BE2C (cell line): ENCODE measurements around the gene SPATA46. TPM values are rescaled to one million over a fixed set of nuclear protein-coding genes. Genes with fewer than 3 reads are reported as not detected.
"Not testable (repeated sequence)": the region's sequence is repeated elsewhere in the genome, so short reads cannot be mapped to it uniquely, and the experiment has no call there.

Experiments
- DNase-seq: peaks from one replicate; pipeline ENCODE4 v3.0.0-alpha.2; 2020
- H3K27me3 ChIP-seq: fragments of 250-450 bp; sonication (Bioruptor Pico); 2 replicates; pipeline ENCODE4 v1.5.1; 2020; ENCODE audit warnings: mild to moderate bottlenecking
- H3K36me3 ChIP-seq: fragments of 250-450 bp; sonication (Bioruptor Pico); 2 replicates; pipeline ENCODE4 v1.5.1; 2020; ENCODE audit warnings: mild to moderate bottlenecking
- H3K4me1 ChIP-seq: fragments of 250-450 bp; sonication (Bioruptor Pico); 2 replicates; pipeline ENCODE4 v1.5.1; 2020
- H3K4me3 ChIP-seq: 2 replicates; pipeline ENCODE4 v1.5.1; 2011; ENCODE audit warnings: low read depth, low read length
- H3K9me3 ChIP-seq: fragments of 250-450 bp; sonication (Bioruptor Pico); 2 replicates; pipeline ENCODE4 v1.5.1; 2020
- polyA plus RNA-seq: library from polyadenylated mRNA; unstranded; fragments of >200 nt; gene quantifications from one replicate; pipeline ENCODE4 v1.2.1, GENCODE V29; 2012; ENCODE audit warnings: low read depth, missing spikeins; ENCODE audit not compliant: insufficient read length, insufficient read depth
- TF ChIP-seq, protein P1 (sequence below): IDR thresholded peaks from 2 replicates; pipeline ENCODE4 v1.5.1; 2012; ENCODE audit warnings: mild to moderate bottlenecking, low read depth, low read length

The SPATA46 gene, protein sequence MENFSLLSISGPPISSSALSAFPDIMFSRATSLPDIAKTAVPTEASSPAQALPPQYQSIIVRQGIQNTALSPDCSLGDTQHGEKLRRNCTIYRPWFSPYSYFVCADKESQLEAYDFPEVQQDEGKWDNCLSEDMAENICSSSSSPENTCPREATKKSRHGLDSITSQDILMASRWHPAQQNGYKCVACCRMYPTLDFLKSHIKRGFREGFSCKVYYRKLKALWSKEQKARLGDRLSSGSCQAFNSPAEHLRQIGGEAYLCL
- polyA plus RNA-seq, result 1.6 TPM

DNA sequence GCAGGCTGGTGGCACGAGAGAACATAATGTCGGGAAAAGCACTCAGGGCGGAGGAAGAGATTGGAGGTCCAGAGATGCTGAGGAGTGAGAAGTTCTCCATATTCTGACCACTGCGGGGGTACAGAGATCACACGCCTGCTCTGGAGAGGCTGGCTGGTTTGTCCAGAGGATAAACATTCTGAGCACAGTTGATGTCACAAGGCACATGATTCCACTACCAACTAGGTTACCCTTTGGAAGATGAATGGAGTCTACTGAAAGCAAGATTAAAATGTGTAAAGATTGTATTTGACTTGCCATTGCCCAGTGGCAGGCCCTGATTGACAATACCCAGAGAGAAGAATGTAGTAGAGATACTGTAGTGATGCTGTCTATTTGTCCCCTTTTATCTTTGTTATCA, at the start of gene SPATA46:
SPATA46 (minus strand) TSS at position 164 of the 400 bp plus-strand sequence; CDS start at position 100, 64 bp downstream.
- Histone ChIP-seq H3K36me3 (no peaks in the 10 kb centered on the region), H3K27me3 (no peaks in the 10 kb centered on the region), H3K4me3 (no peak within 1 kb of the TSS), H3K4me1 (peaks cover 9% of the 10 kb centered on the region), H3K9me3 (no peaks in the 10 kb centered on the region; the same call in 1 of the 2 replicates)
- no peak for DNase-seq
- TF ChIP-seq, protein P1, sequence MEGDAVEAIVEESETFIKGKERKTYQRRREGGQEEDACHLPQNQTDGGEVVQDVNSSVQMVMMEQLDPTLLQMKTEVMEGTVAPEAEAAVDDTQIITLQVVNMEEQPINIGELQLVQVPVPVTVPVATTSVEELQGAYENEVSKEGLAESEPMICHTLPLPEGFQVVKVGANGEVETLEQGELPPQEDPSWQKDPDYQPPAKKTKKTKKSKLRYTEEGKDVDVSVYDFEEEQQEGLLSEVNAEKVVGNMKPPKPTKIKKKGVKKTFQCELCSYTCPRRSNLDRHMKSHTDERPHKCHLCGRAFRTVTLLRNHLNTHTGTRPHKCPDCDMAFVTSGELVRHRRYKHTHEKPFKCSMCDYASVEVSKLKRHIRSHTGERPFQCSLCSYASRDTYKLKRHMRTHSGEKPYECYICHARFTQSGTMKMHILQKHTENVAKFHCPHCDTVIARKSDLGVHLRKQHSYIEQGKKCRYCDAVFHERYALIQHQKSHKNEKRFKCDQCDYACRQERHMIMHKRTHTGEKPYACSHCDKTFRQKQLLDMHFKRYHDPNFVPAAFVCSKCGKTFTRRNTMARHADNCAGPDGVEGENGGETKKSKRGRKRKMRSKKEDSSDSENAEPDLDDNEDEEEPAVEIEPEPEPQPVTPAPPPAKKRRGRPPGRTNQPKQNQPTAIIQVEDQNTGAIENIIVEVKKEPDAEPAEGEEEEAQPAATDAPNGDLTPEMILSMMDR, result no peak

DNA sequence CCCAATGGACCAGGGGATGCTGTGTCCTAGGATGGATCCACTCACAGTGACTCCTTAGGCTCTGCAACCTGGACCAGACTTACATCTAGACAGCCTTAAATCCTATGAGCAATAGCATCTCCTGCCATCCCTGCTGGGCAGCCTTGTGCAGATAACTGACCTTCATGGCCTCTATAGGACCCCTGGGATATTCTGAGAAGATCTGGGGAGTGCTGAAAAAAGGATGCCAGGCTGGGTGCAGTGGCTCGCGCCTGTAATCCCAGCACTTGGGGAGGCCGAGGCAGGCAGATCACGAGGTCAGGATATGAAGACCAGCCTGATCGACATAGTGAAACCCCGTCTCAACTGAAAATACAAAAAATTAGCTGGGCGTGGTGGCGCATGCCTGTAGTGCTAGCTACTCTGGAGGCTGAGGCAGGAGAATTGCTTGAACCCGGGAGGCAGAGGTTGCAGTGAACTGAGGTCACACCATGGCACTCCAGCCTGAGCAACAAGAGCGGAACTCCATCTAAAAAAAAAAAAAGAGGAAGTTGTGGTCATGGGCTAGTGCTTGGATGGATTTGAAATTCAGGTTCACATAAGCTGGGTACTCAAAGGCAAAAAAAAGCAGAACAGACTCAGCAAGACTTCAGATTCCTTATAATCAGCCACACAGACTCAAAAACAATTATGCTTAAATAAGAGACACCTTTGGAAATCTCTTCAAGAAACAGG, 46.2 kb upstream of the SPATA46 start:
- no peaks in the 10 kb centered on the region for H3K27me3 ChIP-seq
- DNase-seq, result no peak
- H3K36me3 ChIP-seq, result no peaks in the 10 kb centered on the region
- H3K4me1 ChIP-seq, result peaks cover 17% of the 10 kb centered on the region
- H3K4me3 ChIP-seq, result no peak overlapping the region
- TF ChIP-seq, protein P1, result no peak
- H3K9me3 ChIP-seq, result no peaks in the 10 kb centered on the region

DNA sequence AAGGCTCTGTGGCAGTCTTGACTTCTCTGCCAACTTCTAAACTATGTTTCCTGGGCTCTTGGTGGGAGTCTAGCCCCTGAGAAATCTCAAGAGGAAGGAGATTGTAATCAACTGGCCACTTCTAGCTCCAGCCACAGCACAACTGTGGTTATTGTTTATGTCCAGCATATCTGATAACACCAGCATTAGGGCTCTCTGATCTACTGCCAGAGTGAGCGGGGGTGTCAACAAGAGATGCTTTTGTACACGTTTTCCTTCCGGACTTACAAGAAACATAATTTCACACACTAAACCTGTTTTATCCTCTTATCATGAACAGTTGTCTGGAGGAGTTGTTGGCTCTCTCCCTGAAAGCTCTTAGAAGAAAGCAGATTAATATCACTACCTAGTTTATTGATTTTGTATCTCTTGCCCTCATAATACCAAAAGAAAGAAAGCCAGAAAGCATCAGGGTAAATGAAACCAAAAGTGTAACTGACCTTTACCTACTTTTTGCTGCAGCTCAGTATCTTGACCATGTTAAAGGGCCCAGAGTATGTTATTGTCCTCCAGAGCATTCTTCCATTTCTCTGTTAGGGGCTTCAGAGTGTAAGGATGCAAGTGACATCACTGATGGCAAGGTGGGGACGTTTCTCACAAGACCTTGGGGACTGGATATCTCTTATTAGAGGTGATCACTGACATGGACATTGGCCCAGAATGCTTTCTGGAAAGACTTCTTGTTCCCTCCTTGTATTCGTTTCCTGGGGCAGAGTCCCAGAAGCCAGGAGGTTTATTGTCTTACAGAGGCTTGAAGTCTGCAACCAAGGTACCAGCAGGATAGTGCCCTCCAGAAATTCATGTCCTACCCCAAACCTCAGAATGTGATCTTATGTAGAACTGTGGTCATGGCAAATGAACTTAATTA, 44.9 kb upstream of the SPATA46 start:
- H3K9me3 ChIP-seq, result no peaks in the 10 kb centered on the region
- H3K36me3 ChIP-seq, result no peaks in the 10 kb centered on the region
- H3K4me3 ChIP-seq, result no peak overlapping the region
- TF ChIP-seq, protein P1, result no peak
- H3K27me3 ChIP-seq, result no peaks in the 10 kb centered on the region
- DNase-seq, result no peak
- H3K4me1 ChIP-seq, result peaks cover 17% of the 10 kb centered on the region

DNA sequence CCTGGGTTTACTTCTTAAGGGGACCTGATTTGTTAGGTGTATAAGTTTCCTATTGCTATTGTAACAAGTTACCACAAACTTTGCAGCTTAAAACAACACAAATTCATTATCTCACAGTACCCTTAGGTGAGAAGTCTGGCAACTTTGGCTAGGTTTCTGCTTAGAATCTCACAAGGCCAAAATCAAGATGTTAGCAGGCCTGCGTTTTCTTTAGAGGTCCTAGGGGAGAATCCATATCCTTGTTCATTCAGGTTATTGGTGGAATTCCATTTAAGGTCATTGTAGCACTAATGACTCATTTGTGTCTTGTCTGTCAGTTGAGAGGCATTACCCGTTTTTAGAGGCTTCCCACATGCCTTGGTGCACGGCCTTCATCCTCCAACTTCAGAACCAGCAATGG, 43.5 kb upstream of the SPATA46 start:
- peaks cover 17% of the 10 kb centered on the region for H3K4me1 ChIP-seq
- H3K4me3 ChIP-seq, result no peak overlapping the region
- DNase-seq, result no peak
- TF ChIP-seq, protein P1, result no peak
- H3K36me3 ChIP-seq, result no peaks in the 10 kb centered on the region
- H3K27me3 ChIP-seq, result no peaks in the 10 kb centered on the region
- no peaks in the 10 kb centered on the region for H3K9me3 ChIP-seq

DNA sequence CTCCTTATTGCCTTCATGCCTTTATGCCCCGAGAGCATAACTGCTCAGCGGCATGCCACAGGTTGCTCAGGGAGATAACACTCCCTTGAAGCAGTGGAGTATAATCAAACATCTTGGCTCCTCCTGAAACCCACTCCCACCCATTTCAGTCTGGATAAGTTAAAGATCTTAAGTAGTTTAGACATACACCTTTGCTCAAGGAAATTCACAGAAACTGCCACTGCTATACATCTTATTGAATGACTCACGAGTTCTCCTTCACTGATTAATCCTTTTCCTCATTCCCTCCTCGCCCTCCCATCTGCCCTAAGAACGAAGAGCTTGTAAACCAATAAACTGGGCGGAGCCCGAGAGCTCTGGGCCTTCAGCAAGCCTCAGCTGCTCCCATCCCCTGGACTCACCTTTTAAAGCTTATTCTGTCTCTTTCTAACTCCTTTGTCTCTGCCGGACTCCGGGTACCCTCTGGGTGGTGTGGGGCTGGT, 42.8 kb upstream of the SPATA46 start:
- H3K27me3 ChIP-seq, H3K4me3 ChIP-seq, H3K36me3 ChIP-seq, H3K9me3 ChIP-seq, DNase-seq: not testable (repeated sequence)
- peaks cover 17% of the 10 kb centered on the region for H3K4me1 ChIP-seq

DNA sequence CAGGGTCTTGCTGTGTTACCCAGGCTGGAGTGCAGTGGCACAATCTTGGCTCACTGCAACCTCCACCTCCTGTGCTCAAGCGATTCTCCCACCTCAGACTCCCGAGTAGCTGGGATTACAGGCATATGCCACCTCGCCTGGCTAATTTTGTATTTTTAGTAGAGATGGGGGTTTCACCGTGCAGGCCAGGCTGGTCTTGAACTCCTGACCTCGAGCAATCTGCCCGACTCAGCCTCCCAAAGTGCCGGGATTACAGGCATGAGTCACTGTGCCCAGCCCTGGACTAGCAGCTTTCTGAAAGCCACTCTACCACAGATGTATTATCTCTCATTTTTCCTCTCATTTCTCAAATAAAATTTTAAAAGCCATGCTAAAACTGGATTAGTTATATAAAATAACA, 41.9 kb upstream of the SPATA46 start:
- not testable (repeated sequence) for H3K4me3 ChIP-seq, DNase-seq

More for the DNA sequence above, 41.9 kb upstream of the SPATA46 start:
- H3K4me1 ChIP-seq, result peaks cover 17% of the 10 kb centered on the region
- not testable (repeated sequence) for H3K36me3 ChIP-seq, H3K9me3 ChIP-seq, H3K27me3 ChIP-seq
